Neuron (in vitro differentiated cells): ENCODE results near the gene FAM234B.

ENCODE experiments used
- H2AFZ ChIP-seq: one replicate; pipeline ENCODE4 v1.6.1; 2013; ENCODE audit warnings: low read depth, mild to moderate bottlenecking, inconsistent platforms, low read length, moderate library complexity
- H3K27me3 ChIP-seq: one replicate; pipeline ENCODE4 v1.6.1; 2013; ENCODE audit warnings: low read length; ENCODE audit not compliant: insufficient read depth
- H3K36me3 ChIP-seq: one replicate; pipeline ENCODE4 v1.6.1; 2013; ENCODE audit warnings: low read length; ENCODE audit not compliant: insufficient read depth
- H3K4me1 ChIP-seq: one replicate; pipeline ENCODE4 v1.6.1; 2013; ENCODE audit warnings: low read length; ENCODE audit not compliant: insufficient read depth
- H3K4me3 ChIP-seq: 2 replicates; pipeline ENCODE4 v1.5.1; 2013; ENCODE audit warnings: mild to moderate bottlenecking, low read length, moderate library complexity
- H3K9me3 ChIP-seq: one replicate; pipeline ENCODE4 v1.6.1; 2013; ENCODE audit warnings: low read length

Gene FAM234B

DNA sequence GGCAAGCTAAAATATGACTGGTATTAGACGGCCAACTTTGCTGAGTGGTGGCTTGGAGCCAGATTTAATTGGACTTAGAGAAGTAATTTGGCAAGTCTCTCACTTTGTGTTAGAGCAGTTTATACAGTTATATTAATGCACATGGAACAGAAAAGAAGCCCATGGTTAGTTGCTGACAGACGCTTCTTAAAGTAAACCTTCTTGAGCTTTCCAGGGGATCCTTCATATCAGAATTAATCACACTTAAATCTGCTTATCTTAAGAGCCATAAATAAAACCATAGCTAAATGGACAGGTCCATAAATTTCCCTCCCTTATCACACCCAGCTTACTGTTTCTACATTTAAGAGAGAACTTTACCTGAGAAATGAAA, 49.7 kb downstream of the FAM234B start:
- no peak overlapping the region for H3K4me3 ChIP-seq
- H3K4me1 ChIP-seq: peaks cover 25% of the 10 kb centered on the region
- H2AFZ ChIP-seq: no peak overlapping the region
- peaks cover 5% of the 10 kb centered on the region for H3K9me3 ChIP-seq
- no peaks in the 10 kb centered on the region for H3K36me3 ChIP-seq
- no peaks in the 10 kb centered on the region for H3K27me3 ChIP-seq

GRCh38 chr12:13094367-13094766, 50.2 kb downstream of the FAM234B start:
- Histone ChIP-seq H3K4me1 (peaks cover 20% of the 10 kb centered on the region), H3K4me3 (no peak overlapping the region), H3K27me3 (no peaks in the 10 kb centered on the region), H2AFZ (no peak overlapping the region), H3K36me3 (no peaks in the 10 kb centered on the region), H3K9me3 (peaks cover 4% of the 10 kb centered on the region)

DNA sequence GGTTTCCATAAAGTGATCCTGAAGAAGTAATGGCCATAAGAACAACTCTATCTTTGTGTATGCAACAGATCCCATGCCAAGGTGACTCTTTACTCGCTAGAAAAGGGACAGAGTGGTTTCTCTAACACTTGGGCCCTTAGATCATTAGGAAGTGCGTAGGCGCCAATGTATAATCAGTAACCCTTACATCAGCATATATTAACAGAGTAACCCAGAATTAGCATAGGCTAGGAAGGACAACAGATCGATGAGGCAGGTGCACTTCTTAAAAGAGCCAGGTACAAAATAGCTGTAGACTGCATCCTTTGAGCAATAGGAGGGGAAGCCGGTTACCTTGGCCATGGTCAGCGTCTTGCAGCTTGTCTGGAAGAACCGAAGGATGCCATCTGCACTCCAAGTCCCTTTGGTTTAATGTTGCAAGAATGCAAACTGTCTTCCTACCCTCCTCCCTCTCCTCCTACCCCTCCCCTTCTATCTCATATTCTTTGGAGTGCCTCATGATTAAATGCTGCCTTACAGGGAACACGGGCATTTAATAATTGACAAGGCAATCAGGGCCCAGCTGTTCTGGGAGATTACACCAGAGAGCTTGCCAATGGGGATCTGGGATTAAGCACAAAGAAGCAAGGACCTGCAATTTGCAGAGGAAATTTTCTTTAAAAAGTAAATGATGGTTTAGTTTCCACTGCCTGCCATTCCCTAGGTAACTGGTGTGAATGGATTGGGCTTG, 51.2 kb downstream of the FAM234B start:
- H2AFZ ChIP-seq: no peak overlapping the region
- peaks cover 2% of the 10 kb centered on the region for H3K9me3 ChIP-seq
- H3K36me3 ChIP-seq: no peaks in the 10 kb centered on the region
- no peak overlapping the region for H3K4me3 ChIP-seq
- no peaks in the 10 kb centered on the region for H3K27me3 ChIP-seq
- H3K4me1 ChIP-seq: peaks cover 27% of the 10 kb centered on the region

DNA sequence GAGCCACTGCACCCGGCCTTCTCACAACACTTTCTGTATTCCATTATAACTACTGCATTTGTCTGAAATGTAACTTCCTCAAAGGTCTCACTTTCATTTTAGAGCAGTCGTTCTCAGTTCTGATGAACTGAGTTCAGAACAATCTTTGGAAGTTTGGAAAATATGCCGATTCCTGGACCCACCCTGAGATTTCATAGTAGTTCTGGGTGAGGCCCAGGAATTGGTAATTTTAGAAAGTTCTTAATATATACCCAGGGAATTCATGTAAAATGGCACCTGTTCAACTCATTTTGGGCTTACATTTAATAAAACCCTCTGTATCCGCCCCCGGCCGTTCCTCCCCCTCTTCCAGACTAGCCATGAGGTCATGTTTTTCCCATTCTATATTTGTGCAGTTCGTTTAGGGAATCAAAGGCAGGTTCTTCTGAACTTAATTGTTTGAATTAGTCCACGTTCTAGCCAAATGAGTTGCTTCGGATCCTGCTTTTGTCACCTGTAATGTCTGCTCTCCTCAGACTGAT, 53.4 kb downstream of the FAM234B start:
- Histone ChIP-seq H3K4me1 (peaks cover 31% of the 10 kb centered on the region), H3K4me3 (no peak overlapping the region), H3K27me3 (no peaks in the 10 kb centered on the region), H3K9me3 (no peaks in the 10 kb centered on the region), H3K36me3 (no peaks in the 10 kb centered on the region), H2AFZ (no peak overlapping the region)

DNA sequence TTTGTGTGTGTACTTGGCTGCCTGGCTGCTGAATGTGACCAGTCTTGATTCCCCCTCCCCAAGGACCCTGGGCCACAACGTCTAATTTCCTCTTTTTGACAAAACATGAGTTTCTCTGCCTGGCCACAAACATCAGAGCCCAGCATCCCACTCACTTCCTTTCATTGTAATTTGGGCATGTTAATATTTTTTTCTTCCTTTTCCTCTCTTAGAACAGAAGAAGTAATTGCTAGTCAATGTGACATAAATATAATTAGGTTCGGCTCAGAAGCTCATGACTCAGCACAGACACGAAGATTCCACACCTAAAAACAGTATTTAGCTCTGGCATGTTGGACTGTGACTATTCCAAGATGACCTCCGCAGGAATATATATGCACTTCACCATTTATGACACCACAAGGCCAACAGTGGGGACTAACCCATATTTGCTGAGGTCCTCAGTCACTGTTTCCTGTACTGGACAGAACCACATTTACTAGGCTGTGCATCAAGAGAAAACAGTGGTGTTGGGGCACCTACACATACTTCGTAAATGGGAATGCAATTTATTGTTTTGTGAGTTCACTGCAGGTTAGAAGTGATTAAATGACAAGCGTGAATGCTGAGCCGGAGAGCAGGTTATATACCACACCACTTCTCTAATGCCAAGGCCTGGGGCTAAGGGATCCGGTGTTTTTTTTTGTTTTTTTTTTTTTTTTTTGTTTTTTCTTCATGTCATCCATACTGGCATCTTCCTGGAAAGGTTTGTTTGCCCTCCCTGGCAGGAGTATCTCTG, 55.1 kb downstream of the FAM234B start:
- no peak overlapping the region for H3K4me3 ChIP-seq
- H3K9me3 ChIP-seq: no peaks in the 10 kb centered on the region
- no peaks in the 10 kb centered on the region for H3K27me3 ChIP-seq
- H3K36me3 ChIP-seq: no peaks in the 10 kb centered on the region
- peaks cover 24% of the 10 kb centered on the region for H3K4me1 ChIP-seq
- H2AFZ ChIP-seq: no peak overlapping the region

GRCh38 chr12:13099844-13100604, 55.8 kb downstream of the FAM234B start:
- Histone ChIP-seq H3K9me3 (no peaks in the 10 kb centered on the region), H3K4me1 (peaks cover 24% of the 10 kb centered on the region), H3K36me3 (no peaks in the 10 kb centered on the region), H3K4me3 (peak overlapping the region; percentile 52), H2AFZ (no peak overlapping the region), H3K27me3 (no peaks in the 10 kb centered on the region)

GRCh38 chr12:13100605-13100881, 56.4 kb downstream of the FAM234B start:
- H3K4me1 ChIP-seq: peaks cover 24% of the 10 kb centered on the region
- H3K9me3 ChIP-seq: no peaks in the 10 kb centered on the region
- no peaks in the 10 kb centered on the region for H3K36me3 ChIP-seq
- no peaks in the 10 kb centered on the region for H3K27me3 ChIP-seq
- peak overlapping the region; percentile 52 for H3K4me3 ChIP-seq
- peak overlapping the region; percentile 73 for H2AFZ ChIP-seq

GRCh38 chr12:13100882-13101769, 56.9 kb downstream of the FAM234B start:
- Histone ChIP-seq H3K4me1 (peaks cover 24% of the 10 kb centered on the region), H3K9me3 (no peaks in the 10 kb centered on the region), H2AFZ (peak overlapping the region; percentile 73), H3K36me3 (no peaks in the 10 kb centered on the region), H3K4me3 (peak overlapping the region; percentile 52), H3K27me3 (no peaks in the 10 kb centered on the region)

DNA sequence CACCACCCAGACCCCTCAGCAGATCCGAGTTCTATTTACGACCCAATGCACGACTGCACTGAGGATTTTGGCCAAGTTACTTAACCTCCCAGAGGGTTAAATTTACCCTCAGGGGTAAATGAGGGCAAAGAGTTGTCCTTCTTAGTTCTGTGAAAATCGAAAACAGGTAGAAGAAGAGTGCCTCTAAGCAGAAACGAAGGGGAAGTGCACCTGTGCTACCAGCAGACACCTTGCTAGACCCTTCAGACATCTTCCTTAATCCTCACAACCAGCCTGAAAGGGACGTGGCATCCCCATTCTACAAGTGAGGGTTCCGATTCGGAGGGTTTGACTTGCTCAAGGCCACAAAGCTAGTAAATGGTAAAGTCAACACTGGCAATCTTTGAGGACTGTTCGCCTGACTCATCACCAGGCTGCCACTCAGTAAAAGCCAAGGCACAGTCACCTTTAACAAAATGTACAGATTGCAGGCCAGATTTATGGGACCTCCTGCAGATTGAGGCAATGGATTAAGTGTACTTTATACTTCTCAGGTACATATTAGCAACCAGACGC, 57.7 kb downstream of the FAM234B start:
- H2AFZ ChIP-seq: peak overlapping the region; percentile 73
- H3K27me3 ChIP-seq: no peaks in the 10 kb centered on the region
- peaks cover 24% of the 10 kb centered on the region for H3K4me1 ChIP-seq
- peak overlapping the region; percentile 52 for H3K4me3 ChIP-seq
- H3K9me3 ChIP-seq: no peaks in the 10 kb centered on the region
- no peaks in the 10 kb centered on the region for H3K36me3 ChIP-seq

DNA sequence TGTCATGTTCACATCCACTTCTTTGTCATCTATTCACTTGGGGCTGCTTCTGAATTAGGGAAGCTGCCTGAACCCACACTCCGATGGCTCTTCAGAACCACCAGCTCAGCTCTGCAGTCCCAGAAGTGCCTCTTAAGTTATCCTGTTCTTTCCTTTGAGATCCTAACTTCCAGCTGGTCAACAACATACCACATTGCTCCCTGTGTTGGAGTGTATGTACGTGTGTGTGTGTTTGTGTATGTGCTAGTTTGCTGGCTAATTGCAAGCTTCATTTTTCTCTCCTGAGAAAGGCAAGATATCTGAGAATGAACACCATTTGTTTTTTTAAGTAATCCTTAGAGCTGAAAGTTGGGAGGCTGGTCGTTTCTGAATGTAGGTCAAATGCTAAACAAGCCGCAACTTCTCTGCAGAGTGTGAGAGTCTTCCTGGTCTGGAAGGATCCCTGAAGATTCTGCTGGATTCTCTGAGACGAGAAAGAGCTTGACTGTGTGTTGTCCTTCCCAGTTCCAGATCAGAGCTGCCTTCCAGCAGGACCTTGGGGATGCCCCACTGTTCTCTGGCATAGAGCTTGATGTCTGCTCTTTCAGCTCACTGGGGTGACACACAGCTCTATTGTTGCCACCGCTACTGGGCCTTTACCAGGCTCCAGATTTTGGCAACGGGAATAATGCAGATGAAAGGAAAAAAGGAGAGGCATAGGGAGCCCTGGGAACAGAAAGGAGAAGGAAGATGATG, 58.4 kb downstream of the FAM234B start:
- Histone ChIP-seq H2AFZ (no peak overlapping the region), H3K36me3 (no peaks in the 10 kb centered on the region)

DNA sequence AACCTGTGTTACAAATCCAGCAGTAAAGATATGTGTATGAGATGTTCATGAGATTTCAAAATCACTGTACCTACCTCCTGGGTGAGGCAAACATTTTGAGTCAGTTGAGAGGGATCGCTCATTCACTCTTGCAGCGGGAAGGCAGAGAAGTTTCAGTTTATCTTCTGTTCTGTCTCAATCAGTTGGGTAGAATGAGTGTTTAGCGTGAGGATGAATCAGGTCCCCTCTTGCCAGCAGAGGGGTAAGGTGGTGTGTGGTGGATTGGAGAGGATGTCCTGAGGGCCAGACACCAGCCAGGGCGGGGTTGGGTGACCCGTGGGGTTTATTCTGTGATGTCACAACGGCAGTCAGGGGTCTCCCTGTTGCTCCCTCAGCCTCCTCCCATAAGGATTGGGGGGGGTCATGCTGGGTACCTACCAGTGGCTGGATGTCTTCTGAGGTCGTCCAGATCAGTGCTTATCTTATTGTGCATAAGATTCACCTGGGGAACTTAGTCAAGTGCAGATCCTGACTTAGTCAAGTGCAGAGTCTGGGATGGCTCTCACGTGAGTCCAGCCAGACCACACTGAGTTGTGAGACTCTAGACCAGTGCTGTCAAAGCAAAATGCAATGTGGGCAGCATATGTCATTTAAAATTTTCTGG, 59.3 kb downstream of the FAM234B start, which contains the start of gene GSG1:
Gene GSG1, minus strand, starts transcription at position 277 of the 643 bp plus-strand sequence. Its CDS starts 155 bp downstream, at position 122.
- Histone ChIP-seq H2AFZ (no peak within 1 kb of the TSS), H3K4me1 (peaks cover 20% of the 10 kb centered on the region), H3K36me3 (no peaks in the 10 kb centered on the region), H3K9me3 (no peaks in the 10 kb centered on the region), H3K27me3 (no peaks in the 10 kb centered on the region), H3K4me3 (no peak within 1 kb of the TSS)

More for the DNA sequence above, 58.4 kb downstream of the FAM234B start:
- H3K4me3 ChIP-seq: no peak overlapping the region
- H3K9me3 ChIP-seq: no peaks in the 10 kb centered on the region
- no peaks in the 10 kb centered on the region for H3K27me3 ChIP-seq
- peaks cover 24% of the 10 kb centered on the region for H3K4me1 ChIP-seq
